ENCODE results near the gene CDCP1. TPM values are rescaled to one million over a fixed set of nuclear protein-coding genes. Genes with fewer than 3 reads are reported as not detected.

CDCP1 gene, protein sequence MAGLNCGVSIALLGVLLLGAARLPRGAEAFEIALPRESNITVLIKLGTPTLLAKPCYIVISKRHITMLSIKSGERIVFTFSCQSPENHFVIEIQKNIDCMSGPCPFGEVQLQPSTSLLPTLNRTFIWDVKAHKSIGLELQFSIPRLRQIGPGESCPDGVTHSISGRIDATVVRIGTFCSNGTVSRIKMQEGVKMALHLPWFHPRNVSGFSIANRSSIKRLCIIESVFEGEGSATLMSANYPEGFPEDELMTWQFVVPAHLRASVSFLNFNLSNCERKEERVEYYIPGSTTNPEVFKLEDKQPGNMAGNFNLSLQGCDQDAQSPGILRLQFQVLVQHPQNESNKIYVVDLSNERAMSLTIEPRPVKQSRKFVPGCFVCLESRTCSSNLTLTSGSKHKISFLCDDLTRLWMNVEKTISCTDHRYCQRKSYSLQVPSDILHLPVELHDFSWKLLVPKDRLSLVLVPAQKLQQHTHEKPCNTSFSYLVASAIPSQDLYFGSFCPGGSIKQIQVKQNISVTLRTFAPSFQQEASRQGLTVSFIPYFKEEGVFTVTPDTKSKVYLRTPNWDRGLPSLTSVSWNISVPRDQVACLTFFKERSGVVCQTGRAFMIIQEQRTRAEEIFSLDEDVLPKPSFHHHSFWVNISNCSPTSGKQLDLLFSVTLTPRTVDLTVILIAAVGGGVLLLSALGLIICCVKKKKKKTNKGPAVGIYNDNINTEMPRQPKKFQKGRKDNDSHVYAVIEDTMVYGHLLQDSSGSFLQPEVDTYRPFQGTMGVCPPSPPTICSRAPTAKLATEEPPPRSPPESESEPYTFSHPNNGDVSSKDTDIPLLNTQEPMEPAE
- polyA plus RNA-seq (ENCODE audit: insufficient read length), result 0.34 TPM

DNA sequence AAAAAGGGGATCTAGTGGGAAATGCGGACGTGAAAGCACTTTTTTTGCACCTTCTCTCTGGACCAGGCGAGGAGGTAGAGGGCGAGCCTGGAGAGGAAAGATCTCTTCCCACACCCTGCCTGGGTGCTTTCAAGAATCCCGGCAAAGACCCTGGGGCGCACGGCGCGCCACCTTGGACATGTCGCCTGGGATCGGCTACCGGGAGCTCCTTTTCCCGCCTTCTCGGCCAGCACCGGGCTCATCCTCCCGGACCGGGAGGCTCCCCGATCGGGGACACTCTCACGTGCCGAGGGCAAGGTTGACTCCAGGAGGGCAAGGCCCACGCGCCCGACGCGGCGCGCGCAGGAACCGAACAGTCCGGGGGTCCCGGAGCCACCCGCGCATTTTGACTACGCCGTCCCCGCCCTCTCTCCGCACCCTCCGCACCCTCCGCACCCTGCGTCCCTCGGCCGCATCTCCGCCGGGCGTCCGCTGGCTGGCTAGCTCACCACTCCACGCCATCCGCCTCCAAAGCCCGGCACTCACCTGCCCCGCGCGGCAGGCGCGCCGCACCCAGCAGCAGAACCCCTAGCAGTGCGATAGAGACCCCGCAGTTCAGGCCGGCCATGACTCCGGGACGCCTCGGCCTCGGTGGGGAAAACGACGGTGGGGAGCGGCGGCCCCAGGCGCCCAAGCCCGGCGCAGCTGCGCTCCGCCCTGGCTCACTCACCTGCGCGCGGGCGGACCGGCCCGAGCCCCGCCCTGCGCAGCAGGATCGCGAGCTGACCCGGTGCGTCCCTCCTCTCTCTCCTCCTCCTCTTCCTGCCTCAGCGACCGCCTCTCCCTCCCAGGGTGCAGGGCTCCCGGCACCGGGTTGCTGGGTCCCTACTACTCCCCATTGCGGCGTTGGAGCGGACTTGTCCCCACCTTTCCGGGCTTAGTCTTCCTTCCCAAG is at the start of gene CDCP1:
Gene CDCP1, minus strand, starts transcription at position 698 of the 934 bp plus-strand sequence. Its CDS starts 91 bp downstream, at position 607.
- DNase-seq, result no peak

DNA sequence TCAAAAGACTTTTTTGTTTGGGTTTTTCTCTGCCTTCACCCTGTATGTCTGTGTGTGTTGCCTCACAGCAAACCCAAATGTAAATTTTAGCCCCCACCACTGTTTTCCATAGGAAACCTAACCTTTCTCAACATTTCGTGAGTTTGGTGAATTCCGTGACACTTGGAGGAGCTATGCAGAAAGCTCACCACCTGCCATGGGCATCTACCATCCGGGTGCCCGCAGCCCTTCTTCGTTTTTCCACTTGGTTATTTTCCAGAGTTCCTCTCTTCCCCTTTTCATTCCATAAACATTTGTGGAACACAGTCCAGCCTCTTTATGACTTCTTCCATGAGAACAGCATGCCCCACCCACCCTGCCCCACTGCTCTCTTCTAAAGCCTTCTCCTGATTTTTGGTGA is 48.6 kb upstream of the CDCP1 start:
- DNase-seq, result no peak

DNA sequence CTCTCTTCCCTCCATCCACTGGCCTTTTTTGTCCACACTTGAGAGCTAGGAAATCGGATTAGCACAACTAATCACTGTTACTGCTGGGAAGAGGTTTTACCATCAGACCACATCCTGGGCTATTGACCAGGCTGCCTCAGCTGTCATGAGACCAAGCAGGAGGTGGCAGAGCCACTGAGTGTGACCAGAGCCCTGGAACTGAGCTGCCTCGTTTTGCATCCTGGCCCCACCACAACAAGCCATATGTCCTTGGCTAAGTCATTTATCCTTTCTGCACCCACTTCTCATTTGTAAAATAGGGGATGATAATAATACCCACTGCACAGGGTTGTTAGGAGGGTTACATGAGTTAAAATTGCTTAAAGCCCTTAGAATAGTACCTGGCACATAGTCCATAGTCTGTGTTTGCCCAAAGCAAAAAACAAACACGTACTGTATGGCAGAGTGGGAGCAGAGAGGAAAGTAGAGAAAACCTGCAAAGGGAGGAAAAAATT is 45.8 kb upstream of the CDCP1 start:
- DNase-seq, result no peak

DNA sequence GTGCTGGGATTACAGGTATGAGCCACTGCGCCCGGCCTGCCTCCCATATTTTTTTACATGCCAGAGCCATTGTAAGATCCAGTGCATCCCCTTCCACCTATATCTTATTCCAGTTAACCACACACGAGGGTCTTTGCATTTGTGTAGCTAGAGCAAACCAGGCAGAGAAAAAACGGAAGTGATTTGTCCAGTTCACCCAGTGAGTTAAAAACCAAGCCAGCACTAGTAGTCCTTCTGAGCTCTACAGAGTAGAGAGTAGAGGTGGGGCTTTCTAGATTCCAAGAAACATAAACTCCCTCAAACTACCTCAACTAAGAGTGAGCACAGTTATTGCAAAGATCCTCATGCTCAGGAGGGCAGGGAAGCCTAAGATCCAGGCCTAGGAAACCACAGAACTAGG is 45.2 kb upstream of the CDCP1 start:
- DNase-seq, result no peak

DNA sequence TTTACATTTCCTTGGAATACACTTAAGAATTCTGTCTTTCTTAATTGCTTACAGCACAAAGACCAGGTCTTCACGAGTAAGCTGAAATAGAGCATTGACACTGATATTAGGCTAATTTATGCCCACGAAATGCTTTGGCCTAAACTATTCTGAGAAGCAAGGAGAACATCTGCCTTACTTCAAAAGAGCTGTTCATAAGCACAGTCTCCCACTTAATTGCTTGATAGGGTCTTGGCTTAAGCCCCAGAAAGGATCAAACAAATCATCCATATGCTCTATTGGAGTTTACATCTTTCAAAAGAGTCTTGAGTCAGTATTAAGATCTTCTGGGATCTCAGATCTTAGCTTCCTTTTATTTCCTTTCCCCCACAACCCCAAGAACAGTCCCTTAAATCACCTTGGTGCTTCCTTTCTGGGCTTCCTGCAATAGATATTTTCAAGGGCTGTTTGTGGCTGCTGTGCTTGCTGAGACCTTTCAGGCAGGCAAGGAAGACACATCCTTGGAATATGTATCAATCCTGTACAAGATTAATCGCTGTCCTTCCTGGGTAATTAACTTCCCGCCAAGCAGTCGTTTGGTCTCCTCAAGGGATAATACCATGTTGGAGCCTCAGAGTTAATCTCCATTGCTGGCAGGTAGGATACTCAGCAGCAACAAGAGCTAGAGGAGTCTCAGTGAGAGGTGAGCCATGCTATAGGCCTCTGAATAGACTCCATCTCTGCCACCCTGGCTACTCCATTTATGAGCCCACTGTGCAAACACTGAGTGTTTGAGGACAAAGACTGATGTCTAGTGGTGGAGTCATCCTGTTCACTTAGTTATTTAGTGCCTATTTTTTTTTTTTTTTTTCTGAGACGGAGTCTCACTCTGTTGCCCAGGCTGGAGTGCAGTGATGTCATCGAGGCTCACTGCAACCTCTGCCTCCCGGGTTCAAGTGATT is 42.8 kb upstream of the CDCP1 start:
- DNase-seq, result no peak

DNA sequence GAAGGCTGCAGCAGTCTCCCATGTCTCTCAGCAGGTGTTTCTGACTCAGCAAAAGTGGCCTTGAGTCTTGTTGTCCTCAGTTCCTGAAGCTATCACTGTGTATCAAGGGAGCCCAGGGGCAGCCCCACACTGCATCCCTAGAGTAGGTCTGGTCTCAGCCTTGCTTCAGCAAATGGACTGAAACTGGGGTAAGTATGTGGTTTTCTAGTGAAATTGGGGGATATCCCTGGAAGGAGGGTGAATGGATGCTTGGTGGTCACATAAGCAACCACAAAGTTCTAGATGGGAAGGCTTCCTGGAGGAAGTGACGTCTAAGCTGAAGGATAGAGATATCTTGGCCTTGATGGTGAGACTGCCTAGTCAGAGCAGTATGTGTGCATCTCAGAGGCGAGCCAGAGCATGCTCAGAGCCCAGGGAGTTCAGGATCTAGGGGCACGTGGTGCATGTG is 41.5 kb upstream of the CDCP1 start:
- DNase-seq, result no peak

DNA sequence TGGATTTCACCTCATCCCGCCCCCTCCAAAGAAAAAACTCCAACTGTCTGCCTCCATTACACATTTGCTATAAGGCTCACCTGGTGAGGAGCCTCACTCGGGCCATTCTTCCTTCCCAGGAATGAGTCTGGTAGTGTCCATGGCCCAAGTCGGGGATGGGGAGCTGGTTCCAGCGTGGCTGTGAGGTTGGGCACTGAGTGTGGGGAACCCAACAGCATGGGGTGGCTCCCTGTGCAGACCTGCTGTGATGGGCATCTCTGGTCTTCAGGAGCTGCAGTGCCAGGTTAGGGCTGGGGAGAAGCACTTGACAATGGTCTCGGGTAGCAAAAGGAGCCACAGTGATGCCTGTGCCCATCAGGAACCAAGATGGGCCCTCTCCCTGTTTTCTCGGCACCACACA is 40.7 kb upstream of the CDCP1 start:
- no peak for DNase-seq

DNA sequence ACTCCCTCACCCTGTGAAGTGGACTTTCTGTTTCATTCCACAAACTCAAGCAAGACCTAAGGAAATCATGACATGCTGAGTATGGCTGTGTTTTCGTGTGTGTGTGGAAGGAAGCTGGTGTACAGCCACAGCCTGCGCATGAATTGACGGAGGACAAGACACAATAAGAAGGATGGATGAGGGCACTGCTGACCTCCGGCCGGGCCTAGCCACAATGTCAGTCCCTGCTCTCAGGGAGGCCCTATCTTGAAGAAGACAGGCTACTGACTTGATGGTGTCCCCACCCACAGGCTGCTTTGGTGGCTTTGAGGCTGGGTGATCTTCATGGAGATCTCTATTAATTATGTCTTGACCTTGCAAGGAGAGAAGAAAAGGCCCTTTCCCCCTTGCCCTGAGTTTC is 39.3 kb upstream of the CDCP1 start:
- DNase-seq, result no peak

DNA sequence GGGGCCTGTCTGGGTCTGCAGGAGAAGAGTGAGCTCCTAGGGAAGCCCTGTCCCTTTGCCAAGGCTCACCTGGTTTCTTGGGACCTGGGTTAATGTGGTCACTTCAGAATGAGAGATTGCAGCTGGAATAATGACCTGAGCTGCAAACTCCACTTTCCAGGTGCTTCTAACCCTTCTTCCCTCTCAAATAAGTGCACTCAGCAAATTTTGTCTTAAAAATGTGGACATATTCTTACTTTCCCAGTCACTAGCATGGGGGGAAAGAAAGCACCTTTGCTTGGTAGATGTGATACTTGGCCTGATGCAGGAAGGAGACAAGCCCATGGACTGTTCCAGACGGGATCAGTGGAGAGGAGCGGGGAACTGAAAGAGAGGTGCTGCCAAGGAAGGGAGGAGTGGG is 38.9 kb upstream of the CDCP1 start:
- no peak for DNase-seq

DNA sequence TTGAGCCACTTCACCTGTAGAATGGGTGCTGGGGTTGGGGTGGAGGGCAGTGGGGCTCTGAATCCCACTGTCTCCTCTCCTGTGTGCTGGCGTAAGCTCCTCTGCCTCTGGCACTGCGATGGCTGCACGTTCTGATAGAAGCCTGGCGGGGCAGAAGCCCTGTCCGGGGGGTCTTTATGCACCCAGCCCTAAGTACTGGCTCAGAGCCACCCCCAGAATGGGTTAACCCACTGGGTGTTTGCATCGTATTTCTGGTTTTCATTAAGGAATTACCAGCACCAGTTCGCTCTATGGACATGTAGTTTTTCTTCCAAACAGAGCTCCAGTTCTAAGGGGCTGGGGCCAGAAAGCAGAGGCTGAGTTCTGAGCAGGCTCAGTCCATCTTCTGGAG is 37.7 kb upstream of the CDCP1 start:
- DNase-seq, result no peak

DNA sequence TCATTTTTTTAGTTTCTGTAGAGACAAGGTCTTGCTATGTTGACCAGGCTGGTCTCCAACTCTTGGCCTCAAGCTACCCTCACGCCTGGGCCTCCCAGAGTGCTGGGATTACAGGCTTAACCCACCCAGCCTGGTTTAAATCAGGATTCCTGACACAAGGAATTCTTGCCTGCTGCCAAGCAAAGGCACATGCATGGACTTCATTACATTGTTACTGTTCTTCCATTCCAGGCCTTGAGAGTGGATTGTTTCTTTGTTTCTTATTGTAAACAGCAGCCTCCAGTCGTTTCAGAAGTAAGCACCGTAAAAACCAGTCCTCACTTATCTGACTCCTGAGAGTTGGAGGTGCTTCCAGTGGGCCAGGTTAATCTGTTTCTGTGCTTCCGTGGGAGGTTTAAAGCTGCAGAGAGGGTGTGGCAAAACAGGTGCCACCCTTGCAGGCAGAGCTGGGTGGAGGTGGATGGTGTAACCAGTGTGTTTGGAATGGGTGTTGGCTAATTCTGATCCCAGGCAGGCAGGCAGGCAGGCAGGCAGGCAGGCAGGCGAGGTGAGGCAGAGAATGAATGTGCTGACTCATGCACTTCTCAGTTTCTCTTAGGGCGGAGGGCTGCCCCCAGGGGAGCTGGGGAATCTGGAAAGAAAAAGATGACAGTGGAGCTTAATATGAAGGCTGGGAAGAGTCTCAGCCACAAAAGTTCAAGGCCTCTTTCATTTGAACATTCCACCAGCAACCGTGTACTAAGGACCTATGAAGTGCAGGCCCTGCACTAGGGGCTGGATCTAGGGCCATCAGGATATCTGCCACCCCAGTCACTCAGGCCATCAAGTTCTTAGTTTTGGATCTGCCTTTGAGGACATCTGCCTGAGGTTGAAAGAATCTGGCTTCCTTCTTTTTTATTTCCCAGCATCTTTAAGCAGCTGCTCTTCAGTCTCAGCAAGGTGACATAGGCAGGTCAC is 37.0 kb upstream of the CDCP1 start:
- DNase-seq, result no peak

DNA sequence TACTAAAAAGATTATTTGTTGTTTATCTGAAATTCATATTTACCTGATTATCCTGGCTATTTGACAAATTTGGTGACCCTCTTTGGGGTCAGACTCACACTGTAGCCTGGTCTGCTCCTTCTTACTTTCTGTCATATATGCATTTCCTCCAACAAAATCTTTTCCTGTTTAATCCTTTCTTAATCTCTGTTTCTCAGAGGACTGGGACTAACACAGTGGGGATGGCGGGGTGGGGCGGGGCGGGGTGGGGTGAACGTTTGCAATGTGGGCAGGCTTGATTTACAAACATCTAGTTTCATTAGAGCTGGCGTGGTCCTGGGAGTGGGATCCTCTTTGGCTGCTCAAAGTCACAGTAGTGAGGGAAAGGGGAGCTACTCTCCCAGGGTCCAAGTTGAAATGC is 35.3 kb upstream of the CDCP1 start:
- no peak for DNase-seq

DNA sequence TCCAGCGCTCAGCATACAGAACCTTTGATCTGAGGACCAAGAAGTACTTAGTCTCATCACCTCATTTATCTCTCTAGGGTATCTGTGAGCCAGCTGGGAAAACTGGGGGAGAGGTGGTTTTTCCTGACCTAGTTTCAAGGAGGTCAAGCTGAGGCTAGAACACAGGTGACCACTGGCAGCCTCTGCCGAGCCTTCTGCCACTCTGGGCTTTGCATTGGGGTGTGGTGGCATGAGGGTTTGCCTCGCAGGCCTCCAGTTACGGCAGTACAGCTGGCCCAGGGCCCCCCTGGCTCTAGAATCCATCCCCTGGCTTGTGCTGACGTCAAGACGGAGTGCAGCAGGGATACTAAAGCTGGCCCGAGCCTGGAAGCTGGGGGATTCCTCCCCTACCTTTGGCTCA is 34.7 kb upstream of the CDCP1 start:
- no peak for DNase-seq

DNA sequence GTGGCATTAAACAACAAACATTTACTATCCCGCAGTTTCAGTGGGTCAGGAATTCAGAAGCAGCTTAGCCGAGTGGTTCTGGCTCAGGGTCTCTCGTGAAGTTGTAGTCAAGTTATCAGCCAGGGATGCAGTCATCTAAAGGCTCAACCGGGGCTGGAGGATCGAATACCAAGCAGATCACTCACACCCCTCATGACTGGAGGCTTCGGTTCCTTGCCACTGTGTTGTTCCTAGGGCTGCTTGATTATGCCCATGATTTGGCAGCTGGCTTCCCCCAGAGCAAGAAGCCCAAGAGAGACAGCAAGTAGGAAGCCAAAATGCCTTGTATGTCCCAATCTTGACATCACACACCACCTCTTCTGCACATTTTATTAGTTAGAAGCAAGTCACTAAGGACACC is 33.9 kb upstream of the CDCP1 start:
- DNase-seq, result no peak

DNA sequence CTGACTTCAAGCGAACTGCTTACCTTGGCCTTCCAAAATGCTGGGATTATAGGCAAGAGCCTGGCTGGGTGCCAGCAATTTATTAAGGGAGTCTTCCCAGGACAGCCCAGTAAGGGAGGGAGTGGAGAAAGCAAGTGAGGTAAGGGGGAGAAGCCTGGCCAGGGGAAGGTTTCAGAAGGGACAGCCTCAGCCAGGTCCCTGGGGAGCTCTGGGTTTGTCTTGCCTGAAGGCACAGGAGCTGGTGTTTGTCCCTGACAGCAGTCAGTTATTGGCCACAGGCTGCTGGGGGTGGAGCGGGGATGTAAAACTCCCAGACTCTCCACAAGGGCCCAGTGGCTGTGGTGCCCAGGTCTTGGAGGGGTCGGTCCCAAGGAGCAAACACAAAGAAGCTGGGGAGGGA is 33.0 kb upstream of the CDCP1 start:
- no peak for DNase-seq

DNA sequence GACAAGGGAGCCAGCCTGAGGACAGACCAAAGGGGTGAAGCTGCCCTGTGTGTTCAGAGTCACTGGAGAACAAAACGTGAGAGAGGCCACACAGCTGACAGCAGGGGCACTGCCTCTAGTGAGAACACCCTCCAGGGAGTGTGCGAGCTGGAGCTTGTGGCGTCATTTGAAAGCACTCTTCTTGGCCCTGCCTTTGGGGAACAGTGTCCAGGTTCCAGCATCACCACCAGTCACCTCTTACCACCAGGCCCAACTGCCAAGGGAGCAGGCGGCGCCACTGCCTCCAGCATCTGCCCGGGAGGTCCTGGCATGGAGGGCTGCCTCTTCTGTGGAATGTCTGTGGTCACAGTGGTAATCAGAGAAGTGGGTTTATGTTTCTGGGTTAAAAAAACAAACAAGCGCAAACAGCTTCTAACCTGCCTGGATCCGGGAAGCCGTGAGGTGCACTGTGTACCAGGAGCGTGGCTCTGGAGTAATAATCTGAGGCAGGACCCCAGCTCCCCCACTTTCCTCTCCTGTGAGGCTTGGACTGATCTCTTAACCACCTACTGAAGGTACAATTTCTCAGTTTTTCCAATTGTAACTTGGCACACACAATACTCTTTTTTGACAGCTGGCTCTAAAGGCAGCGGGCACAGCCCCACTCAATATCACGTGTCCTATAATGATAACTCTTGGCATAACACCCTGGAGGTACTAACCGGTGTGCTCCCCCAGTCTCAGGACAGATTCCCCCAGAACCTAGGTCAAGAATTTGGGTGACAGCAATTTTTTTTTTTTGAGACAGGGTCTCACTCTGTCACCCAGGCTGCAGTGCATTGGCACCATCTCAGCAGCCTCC is 32.2 kb upstream of the CDCP1 start:
- no peak for DNase-seq

DNA sequence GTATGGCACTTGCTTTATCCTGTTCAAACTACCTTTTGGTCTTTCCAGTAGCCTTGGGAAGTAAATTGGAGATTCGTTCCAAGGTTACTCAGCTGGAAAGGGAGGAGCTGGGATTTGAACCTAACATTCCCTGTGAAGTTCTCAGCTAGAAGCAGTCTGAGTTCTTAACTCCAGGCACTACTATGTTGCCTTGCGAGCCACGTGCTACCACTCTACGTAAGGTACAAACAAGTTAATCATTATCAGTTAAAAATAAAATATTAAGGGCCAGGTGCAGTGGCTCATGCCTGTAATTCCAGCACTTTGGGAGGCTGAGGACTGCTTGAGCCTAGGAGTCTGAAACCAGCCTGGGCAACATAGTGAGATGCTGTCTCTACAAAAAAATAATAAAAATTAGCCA is 30.7 kb upstream of the CDCP1 start:
- no peak for DNase-seq

DNA sequence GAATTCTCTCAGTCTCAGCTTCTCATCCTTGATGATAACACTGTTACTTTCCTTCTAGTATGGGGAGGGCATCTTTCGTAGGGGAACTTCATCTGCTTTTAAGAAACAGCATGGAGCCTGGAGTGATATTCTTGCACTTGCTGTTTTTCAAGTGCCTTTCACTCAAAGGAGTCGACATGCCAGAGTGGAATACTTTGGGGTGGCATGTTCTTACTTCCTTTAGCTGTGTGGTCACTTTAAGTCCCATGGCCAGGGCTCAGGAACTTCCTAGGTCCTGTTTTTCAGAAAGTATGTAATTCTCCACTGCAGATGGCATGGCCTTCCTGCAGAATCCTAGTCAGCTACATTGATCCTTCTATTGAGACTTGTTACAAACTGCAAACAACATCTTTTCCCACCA is 28.1 kb upstream of the CDCP1 start:
- DNase-seq, result no peak

DNA sequence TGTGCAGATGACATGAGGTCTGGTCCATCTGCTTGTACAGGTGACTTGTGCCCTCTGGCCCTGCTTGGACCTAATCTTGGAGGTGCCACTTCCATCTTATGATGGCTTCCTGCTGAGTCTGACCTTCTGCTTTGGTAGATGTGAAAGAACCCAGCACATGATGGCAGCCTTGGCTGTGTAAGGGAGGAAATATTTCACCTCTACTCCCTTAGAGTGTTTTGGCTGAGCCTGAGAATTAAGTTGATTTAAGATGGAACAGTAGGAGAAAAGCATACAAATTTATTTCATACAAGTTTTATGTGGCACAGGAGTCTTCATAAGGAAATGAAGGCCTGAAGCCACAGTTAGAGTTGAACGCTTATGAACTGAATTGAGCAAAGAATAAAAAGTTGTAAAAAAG is 27.6 kb upstream of the CDCP1 start:
- DNase-seq, result no peak

All from hindlimb muscle (tissue), 1 donor.